Measurements from ENCODE around the gene RNF150.

GRCh38 chr4:141090473-141090872 lies 42.8 kb downstream of the RNF150 start:
- TF ChIP-seq, protein P1, sequence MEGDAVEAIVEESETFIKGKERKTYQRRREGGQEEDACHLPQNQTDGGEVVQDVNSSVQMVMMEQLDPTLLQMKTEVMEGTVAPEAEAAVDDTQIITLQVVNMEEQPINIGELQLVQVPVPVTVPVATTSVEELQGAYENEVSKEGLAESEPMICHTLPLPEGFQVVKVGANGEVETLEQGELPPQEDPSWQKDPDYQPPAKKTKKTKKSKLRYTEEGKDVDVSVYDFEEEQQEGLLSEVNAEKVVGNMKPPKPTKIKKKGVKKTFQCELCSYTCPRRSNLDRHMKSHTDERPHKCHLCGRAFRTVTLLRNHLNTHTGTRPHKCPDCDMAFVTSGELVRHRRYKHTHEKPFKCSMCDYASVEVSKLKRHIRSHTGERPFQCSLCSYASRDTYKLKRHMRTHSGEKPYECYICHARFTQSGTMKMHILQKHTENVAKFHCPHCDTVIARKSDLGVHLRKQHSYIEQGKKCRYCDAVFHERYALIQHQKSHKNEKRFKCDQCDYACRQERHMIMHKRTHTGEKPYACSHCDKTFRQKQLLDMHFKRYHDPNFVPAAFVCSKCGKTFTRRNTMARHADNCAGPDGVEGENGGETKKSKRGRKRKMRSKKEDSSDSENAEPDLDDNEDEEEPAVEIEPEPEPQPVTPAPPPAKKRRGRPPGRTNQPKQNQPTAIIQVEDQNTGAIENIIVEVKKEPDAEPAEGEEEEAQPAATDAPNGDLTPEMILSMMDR (IDR thresholded peaks at IDR 0.05), result no peak
- TF ChIP-seq POLR2A (IDR thresholded peaks at IDR 0.05), result no peak

Data from uterus (tissue), 2 donors.